ENCODE results near the gene ATG5.

The ATG5 gene

DNA sequence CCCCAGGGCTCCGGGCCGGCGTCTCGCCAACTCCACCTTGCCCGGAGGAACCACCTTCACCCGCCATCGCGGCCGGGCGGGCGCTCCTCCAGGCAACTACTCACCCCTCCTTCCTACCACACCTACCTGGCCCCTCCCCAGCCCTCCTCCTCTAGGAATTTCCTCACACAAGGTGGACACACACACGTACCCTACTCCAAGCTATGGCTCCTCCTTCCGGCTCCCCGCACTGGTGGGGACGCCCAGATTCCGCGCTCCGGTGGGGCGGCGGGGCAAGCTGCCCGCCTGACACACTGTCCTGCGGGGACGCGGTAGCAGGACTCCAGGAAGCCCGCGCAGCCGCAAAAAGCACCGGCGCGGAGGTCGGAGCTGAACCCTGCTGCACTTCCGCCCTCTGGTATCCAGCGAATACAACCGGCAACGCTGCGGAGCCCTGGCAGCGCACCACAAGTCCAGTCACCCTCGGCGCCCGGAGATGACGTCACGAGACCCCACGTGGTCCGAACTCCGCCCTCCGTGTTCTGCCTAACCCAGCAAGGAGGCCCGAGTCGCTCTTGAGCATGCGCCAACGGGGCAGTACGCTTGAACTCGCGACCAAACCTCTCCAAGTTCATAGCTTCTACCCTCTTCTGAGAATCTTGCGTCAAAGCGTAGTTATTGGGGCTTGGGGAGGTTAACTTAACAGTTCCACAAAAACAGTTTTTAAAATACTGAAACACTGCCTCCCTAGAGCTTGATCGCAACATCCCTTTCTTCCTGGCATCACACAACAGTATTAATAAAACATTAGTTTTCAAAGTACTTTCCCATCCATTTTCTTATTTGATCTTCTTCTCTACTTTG, at the start of gene ATG5:
Gene ATG5, minus strand, starts transcription at position 425 of the 843 bp plus-strand sequence. CDS start 9,552 bp downstream, outside the sequence.
- Mint-ChIP-seq H3K4me1 (ENCODE audit: low read depth) (peaks cover 33% of the 10 kb centered on the region), H3K4me3 (peak within 1 kb of the TSS; percentile 98), H3K9me3 (no peaks in the 10 kb centered on the region), H3K27ac (peak within 1 kb of the TSS; percentile 97), H3K27me3 (ENCODE audit: low read depth) (peaks cover 21% of the 10 kb centered on the region), H3K36me3 (ENCODE audit: low read depth) (peaks cover 9% of the 10 kb centered on the region)

DNA sequence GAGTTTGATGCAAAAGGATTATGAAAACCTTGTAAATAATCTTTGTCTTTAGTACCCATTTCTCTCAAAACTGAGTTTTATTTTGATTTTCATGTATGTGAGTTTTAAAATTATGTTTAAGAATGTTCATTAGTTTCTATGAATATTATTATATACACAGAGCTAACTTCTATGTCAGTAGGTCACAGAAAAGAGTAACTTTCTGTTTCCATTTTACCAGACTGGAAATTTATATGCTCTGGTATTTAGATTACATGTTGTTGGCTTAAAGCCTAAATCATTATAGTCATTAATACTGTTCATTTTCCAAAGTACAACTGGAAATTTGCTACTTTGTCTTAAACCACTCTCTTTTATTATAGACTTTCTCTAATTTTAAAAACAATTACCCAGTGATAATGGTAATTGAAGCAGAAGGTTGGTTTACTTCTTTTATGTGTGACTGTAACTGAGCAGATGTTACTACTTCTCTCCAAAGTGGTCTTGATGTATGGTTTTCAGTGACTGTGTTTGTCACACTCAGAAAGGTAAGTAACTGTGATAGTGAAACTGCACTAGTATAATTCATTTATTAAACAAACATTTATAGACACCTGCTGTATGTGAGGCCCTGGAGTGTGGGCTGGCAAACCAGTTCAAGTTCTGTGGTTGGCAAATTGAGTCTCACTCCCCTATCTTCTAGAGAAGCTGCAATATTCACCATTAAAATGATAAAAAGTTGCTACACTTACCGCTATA, 48.1 kb upstream of the ATG5 start:
- no peaks in the 10 kb centered on the region for H3K9me3 Mint-ChIP-seq
- no peak overlapping the region for H3K4me3 Mint-ChIP-seq
- H3K4me1 Mint-ChIP-seq (ENCODE audit: low read depth) = peaks cover 10% of the 10 kb centered on the region
- H3K36me3 Mint-ChIP-seq (ENCODE audit: low read depth) = no peaks in the 10 kb centered on the region
- no peak overlapping the region for H3K27ac Mint-ChIP-seq
- peaks cover 6% of the 10 kb centered on the region for H3K27me3 Mint-ChIP-seq (ENCODE audit: low read depth)

DNA sequence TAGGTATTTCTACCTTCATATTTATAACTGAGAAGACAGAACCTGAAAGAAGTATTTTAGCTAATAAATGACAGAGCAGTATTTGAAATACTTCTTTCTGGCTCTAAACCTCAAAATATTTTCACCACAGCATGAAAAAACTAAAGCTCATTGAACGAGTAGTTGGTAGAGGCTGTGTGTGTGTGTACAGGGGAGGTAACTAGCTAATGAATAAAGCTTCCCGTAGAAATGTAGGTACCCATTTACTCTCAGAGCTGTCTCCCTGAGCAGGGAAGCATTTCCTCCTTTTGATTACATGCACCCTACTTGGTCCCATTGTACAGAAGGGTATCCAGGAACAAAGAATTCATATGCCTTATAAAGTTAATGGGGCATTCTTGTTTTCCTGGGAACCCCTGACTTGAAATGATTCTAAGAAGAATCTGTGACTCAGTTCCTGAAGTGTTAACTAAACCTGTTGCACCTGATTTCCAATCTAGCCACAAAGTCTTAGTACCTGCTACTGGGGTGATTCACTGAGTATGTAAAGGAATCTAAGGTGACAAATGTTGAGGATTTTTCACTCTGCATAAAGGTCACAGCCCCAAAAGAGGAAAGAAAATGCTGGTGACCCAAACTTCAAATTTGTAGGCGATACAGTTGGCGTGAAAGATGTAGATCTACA, 47.4 kb upstream of the ATG5 start:
- H3K36me3 Mint-ChIP-seq (ENCODE audit: low read depth) = no peaks in the 10 kb centered on the region
- no peak overlapping the region for H3K27ac Mint-ChIP-seq
- H3K27me3 Mint-ChIP-seq (ENCODE audit: low read depth) = peaks cover 7% of the 10 kb centered on the region
- H3K9me3 Mint-ChIP-seq = no peaks in the 10 kb centered on the region
- H3K4me1 Mint-ChIP-seq (ENCODE audit: low read depth) = peaks cover 10% of the 10 kb centered on the region
- H3K4me3 Mint-ChIP-seq = no peak overlapping the region

DNA sequence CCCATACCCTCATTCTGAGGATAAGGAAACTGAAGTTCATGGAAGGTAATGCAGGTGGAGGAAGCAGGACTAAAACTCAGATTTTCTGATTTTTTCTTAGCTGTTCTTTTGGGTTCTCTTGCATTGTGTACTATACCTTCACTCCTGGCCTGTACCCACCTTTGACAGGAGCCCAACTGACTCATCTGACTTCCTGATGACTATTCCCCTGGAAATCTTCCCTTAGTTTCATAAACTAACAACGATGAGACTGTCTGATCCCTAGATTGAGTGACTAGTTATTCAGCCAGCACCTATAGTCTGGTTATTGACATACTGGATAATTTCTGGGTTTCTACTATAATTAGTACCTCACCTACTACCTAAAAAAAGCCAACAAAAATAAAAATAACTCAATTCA, 45.1 kb upstream of the ATG5 start:
- H3K4me1 Mint-ChIP-seq (ENCODE audit: low read depth) = peaks cover 10% of the 10 kb centered on the region
- H3K4me3 Mint-ChIP-seq = no peak overlapping the region
- H3K36me3 Mint-ChIP-seq (ENCODE audit: low read depth) = no peaks in the 10 kb centered on the region
- no peaks in the 10 kb centered on the region for H3K9me3 Mint-ChIP-seq
- peaks cover 16% of the 10 kb centered on the region for H3K27me3 Mint-ChIP-seq (ENCODE audit: low read depth)
- H3K27ac Mint-ChIP-seq = no peak overlapping the region

DNA sequence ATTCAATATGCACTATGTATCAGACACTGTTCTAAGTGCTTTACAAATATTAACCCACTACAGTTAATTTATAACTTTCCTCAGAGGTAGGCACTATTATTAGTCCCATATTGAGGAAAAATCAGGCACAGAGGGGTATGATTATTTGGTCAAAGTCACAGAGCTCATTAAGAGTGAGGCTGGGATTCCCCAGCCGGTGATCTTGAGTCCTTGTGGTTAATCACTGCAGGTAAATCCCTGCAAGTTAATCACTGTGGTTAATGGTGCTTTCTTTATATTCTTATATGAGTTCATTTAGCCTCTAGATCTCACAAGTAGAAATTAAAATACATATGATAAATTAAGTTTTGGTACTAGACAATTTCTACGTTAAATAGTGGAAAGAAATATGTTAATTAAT, 44.2 kb upstream of the ATG5 start:
- H3K9me3 Mint-ChIP-seq = no peaks in the 10 kb centered on the region
- H3K27me3 Mint-ChIP-seq (ENCODE audit: low read depth) = peaks cover 16% of the 10 kb centered on the region
- no peaks in the 10 kb centered on the region for H3K36me3 Mint-ChIP-seq (ENCODE audit: low read depth)
- peaks cover 10% of the 10 kb centered on the region for H3K4me1 Mint-ChIP-seq (ENCODE audit: low read depth)
- H3K27ac Mint-ChIP-seq = no peak overlapping the region
- H3K4me3 Mint-ChIP-seq = no peak overlapping the region

DNA sequence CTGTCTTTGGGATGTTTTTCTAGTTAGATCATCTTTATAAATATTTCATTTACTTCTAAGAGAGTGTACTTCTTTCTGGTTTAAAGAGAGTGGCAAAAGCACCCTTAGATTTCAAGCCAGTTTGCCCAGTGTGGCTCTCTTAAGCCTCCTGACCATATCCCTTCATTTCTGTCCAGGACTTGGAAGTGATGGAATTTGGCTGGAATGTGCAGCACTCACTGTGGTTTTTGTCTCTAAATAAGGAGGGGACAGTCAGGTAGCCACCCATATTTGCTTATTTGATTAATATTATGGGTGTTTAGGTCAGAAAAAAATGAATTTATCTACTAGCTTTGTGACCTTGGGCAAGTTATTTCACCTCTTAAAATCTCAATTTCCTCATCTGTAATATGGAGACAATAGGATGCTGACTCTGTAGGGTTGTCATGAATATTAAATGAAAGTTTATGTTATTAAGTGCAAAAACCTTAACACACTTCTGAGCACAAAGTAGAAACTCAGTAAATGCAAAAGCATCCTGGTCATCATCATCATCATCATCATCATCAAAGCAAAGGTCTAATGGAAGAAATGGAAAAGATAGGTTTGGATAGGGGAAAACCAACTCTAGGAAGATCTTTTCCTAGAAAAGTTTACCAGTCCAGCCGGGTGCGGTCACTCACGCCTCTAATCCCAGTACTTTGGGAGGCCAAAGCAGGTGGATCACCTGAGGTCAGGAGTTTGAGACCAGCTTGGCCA, 38.0 kb upstream of the ATG5 start:
- no peaks in the 10 kb centered on the region for H3K9me3 Mint-ChIP-seq
- no peak overlapping the region for H3K4me3 Mint-ChIP-seq
- no peaks in the 10 kb centered on the region for H3K36me3 Mint-ChIP-seq (ENCODE audit: low read depth)
- H3K27me3 Mint-ChIP-seq (ENCODE audit: low read depth) = peaks cover 56% of the 10 kb centered on the region
- H3K27ac Mint-ChIP-seq = no peak overlapping the region
- peaks cover 7% of the 10 kb centered on the region for H3K4me1 Mint-ChIP-seq (ENCODE audit: low read depth)

DNA sequence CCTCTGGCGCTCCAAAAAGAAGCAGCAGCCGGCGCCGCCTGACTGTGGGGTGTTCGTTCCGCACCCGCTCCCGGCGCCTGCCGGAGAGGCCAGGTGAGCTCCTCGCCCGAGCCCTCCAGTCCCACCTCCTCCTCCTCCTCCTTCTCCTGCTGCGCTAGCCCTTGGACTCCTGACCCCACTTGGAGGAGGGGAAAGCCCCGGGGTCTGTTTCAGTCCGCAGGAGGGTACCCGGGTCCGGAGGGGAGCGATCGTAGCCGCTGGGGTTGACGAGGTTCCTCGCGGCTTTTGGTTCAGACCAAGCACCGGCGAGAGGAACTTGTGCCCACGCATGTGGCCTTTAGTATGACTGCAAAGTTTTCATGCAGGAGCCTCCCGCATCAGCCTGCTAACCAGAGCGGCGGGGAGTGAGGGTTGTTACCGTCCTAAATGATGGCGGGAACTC, 35.5 kb upstream of the ATG5 start:
- H3K9me3 Mint-ChIP-seq = no peaks in the 10 kb centered on the region
- no peak overlapping the region for H3K27ac Mint-ChIP-seq
- H3K27me3 Mint-ChIP-seq (ENCODE audit: low read depth) = peaks cover 67% of the 10 kb centered on the region
- no peaks in the 10 kb centered on the region for H3K36me3 Mint-ChIP-seq (ENCODE audit: low read depth)
- H3K4me3 Mint-ChIP-seq = peak overlapping the region; percentile 77
- H3K4me1 Mint-ChIP-seq (ENCODE audit: low read depth) = peaks cover 7% of the 10 kb centered on the region

DNA sequence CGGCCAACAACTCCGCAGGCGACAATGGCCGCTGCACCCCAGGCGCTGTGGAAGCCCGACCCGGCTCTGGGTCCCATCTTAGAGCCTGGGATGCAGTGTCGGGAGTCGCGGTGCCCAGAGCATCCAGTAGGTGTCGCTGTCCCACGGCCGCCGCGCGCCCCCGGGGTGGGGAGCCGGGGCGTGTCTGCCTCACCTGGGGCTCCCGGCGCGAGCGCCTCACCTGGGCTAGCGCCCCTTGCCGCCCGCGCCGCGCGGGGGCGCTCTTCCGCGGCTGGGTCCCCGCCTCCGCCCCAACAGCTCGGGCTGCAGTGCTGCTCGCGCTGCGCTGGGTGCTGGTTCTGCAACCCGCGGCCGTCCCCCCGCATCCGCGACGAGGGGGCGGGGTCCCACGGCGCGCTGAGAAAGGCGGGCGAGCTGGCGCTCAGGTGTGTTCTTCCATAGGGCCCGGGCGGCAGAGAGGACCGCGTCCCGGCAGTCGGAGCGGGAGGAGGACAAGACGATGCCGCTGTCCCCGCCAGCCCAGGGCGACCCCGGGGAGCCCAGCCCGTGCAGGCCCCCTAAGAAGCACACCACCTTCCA, 34.9 kb upstream of the ATG5 start, which contains the start of gene CRYBG1:
Gene CRYBG1, plus strand, starts transcription at position 308 of the 579 bp plus-strand sequence. Its CDS starts 192 bp downstream, at position 500.
- Mint-ChIP-seq H3K27me3 (ENCODE audit: low read depth) (peaks cover 72% of the 10 kb centered on the region), H3K4me3 (peak within 1 kb of the TSS; percentile 77), H3K4me1 (ENCODE audit: low read depth) (peaks cover 7% of the 10 kb centered on the region), H3K36me3 (ENCODE audit: low read depth) (no peaks in the 10 kb centered on the region), H3K9me3 (no peaks in the 10 kb centered on the region), H3K27ac (no peak within 1 kb of the TSS)

DNA sequence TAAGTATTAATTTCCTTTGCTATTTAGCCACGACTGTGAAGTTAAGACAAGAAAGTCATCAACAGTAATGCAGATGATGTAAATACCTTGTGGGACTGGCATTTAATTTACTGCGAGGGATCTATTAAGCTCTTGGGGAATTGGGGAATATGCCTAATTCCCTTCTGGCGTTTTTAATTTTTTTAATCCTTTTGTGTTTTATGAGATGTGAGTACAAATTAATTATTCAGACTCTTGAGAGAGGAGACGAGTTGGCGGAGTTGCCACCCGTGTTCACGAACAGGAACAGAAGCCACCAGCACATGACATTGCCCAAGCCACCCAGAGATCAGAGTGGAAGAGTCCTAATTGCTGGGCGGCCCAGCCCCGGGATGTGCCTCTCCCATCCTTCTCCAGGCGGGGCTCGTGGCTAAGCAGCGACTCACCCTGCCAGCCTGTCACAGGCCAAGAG, 34.4 kb upstream of the ATG5 start:
- Mint-ChIP-seq H3K4me3 (peak overlapping the region; percentile 69), H3K4me1 (ENCODE audit: low read depth) (peaks cover 7% of the 10 kb centered on the region), H3K27ac (no peak overlapping the region), H3K9me3 (no peaks in the 10 kb centered on the region), H3K36me3 (ENCODE audit: low read depth) (no peaks in the 10 kb centered on the region), H3K27me3 (ENCODE audit: low read depth) (peaks cover 76% of the 10 kb centered on the region)

DNA sequence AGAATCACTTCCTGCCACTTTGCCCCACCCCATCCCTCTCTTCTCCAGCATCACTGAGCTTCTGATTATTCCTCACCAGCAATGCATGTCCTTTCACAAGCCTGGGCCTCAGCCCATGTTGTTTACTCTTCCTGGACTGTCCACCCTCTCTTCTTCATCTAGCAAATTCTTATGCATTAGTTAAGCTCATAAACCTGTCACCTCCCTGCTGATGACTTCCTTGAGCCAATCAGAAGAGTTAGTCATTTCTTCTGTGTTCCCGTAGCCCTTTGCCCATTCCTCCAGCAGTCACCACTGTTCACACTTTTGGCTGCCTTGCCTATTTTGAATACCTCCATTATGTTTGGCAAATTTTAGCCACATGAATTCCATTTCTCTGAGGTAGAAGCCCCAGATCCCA, 30.8 kb upstream of the ATG5 start:
- H3K4me3 Mint-ChIP-seq = no peak overlapping the region
- H3K27ac Mint-ChIP-seq = no peak overlapping the region
- no peaks in the 10 kb centered on the region for H3K9me3 Mint-ChIP-seq
- H3K4me1 Mint-ChIP-seq (ENCODE audit: low read depth) = peaks cover 6% of the 10 kb centered on the region
- peaks cover 80% of the 10 kb centered on the region for H3K27me3 Mint-ChIP-seq (ENCODE audit: low read depth)
- no peaks in the 10 kb centered on the region for H3K36me3 Mint-ChIP-seq (ENCODE audit: low read depth)

DNA sequence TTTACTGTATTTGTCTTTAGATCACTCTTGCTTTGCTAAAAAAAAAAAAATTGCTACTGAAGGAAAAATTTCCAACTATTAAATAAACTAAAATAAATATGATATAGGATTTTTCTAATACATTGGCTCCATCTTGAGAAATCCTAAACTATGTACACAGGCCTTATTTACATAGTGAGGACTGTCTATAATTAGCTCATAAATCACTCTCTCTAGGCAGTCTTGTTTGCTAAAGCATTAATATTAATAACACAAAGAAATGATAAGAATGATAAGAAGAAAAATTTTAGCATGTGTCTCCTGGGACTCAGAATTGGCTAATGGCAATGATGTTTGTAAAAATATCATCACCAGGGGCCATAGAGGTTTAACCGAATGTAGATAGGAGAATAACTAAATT, 21.7 kb upstream of the ATG5 start:
- H3K4me1 Mint-ChIP-seq (ENCODE audit: low read depth) = no peaks in the 10 kb centered on the region
- no peak overlapping the region for H3K4me3 Mint-ChIP-seq
- peaks cover 34% of the 10 kb centered on the region for H3K27me3 Mint-ChIP-seq (ENCODE audit: low read depth)
- H3K27ac Mint-ChIP-seq = no peak overlapping the region
- no peaks in the 10 kb centered on the region for H3K36me3 Mint-ChIP-seq (ENCODE audit: low read depth)
- H3K9me3 Mint-ChIP-seq = no peaks in the 10 kb centered on the region

DNA sequence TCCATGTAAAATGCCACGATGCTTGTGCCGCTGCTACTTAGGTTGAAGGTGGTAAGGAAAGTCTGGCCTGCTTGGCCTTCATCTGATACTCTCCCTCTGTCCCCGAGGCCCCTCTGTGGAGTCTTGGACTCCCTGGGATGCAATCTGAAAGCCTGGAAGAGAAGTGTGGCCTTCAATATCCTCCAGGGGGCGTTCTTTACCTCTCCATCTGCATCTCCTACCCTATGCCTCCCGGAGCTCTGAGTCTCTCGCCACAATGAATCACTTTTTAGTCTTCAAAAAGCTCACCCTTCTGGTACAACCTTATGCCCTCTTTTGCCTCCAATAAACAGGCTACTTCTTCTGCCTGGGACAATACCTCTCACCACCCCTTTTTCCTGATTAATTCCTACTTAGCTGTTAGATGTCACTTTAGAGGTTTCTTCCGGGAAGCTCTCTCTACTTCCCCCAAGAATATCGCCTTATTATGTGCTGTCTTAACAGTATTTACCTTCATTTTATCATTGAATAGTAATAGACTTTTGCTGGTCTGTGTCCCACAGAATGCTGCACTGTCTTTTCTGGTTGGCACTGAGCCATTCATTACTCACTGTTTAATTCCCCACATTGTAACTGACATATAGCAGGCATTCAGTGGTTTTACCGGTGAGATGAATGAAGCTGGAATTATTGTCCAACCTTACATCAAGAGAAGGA, 13.9 kb upstream of the ATG5 start:
- H3K27me3 Mint-ChIP-seq (ENCODE audit: low read depth) = peaks cover 36% of the 10 kb centered on the region
- H3K4me1 Mint-ChIP-seq (ENCODE audit: low read depth) = peaks cover 7% of the 10 kb centered on the region
- no peak overlapping the region for H3K4me3 Mint-ChIP-seq
- no peaks in the 10 kb centered on the region for H3K9me3 Mint-ChIP-seq
- H3K27ac Mint-ChIP-seq = no peak overlapping the region
- H3K36me3 Mint-ChIP-seq (ENCODE audit: low read depth) = no peaks in the 10 kb centered on the region

DNA sequence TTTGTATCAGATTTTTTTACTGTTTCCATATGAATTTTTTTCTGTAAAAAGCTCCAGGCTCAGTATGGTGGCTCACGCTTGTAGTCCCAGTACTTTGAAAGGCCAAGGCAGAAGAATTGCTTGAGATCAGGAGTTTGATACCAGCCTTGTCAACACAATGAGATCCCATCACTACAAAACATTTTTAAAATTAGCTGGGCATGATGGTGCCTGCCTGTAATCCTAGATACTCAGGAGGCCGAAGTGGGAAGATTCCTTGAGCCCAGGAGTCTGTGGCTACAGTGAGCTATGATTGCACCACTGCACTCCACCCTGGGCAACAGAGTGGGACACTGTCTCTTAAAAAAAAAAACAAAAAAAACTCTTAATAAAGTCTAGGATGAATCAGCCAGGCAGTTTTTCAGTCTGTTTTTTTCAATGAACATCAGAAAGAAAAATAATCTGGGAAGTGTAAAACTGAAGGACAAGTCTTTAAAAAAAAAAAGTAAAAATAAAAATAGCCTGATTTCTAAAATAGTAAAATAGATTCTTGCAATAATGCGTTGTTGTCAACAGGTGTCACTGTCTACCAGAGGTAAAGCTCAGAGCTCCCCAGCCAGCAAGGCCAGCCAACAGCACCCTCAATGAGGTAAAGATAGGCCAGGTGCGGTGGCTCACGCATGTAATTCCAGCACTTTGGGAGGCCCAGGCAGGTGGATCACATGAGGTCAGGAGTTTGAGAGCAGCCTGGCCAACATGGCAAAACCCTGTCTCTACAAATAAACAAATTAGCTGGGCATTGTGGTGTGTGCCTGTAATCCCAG, 9.3 kb upstream of the ATG5 start:
- Mint-ChIP-seq H3K4me3 (no peak overlapping the region), H3K36me3 (ENCODE audit: low read depth) (no peaks in the 10 kb centered on the region), H3K9me3 (no peaks in the 10 kb centered on the region), H3K27ac (no peak overlapping the region), H3K4me1 (ENCODE audit: low read depth) (peaks cover 7% of the 10 kb centered on the region), H3K27me3 (ENCODE audit: low read depth) (peaks cover 37% of the 10 kb centered on the region)

All from T-helper 1 cell treated with Interleukin-12 subunit alpha and Interleukin-12 subunit beta and Interleukin-4 antibody, amounts not matched to agents 30 μg/mL and 1 μg/mL, for 36 hours (primary cell).